ENCODE results near the gene HIGD1C.

Gene HIGD1C

GRCh38 chr12:50934371-50934851 lies 17.9 kb upstream of the HIGD1C start:
- H3K36me3 ChIP-seq (ENCODE audit: low read length), result peaks cover 11% of the 10 kb centered on the region; the same call in 1 of the 2 replicates
- H3K9me3 ChIP-seq (ENCODE audit: insufficient read depth, low read length), result peaks cover 17% of the 10 kb centered on the region; the same call in 1 of the 2 replicates
- H3K9ac ChIP-seq (ENCODE audit: low read length), result no peak overlapping the region
- no peaks in the 10 kb centered on the region for H4K20me1 ChIP-seq (ENCODE audit: low read depth, low read length)
- no peak overlapping the region for H2AFZ ChIP-seq (ENCODE audit: low read depth, low read length, severe bottlenecking)
- H3K79me2 ChIP-seq (ENCODE audit: insufficient read depth, low read length), result no peaks in the 10 kb centered on the region
- H3K4me3 ChIP-seq (ENCODE audit: insufficient read depth, low read length, poor library complexity, severe bottlenecking), result no peak overlapping the region
- H3K4me2 ChIP-seq (ENCODE audit: low read depth, low read length, poor library complexity, severe bottlenecking), result no peak overlapping the region
- TF ChIP-seq EZH2phosphoT487 (conservative IDR thresholded peaks at IDR 0.05; ENCODE audit: low read length), result no peak
- TF ChIP-seq, protein P1, sequence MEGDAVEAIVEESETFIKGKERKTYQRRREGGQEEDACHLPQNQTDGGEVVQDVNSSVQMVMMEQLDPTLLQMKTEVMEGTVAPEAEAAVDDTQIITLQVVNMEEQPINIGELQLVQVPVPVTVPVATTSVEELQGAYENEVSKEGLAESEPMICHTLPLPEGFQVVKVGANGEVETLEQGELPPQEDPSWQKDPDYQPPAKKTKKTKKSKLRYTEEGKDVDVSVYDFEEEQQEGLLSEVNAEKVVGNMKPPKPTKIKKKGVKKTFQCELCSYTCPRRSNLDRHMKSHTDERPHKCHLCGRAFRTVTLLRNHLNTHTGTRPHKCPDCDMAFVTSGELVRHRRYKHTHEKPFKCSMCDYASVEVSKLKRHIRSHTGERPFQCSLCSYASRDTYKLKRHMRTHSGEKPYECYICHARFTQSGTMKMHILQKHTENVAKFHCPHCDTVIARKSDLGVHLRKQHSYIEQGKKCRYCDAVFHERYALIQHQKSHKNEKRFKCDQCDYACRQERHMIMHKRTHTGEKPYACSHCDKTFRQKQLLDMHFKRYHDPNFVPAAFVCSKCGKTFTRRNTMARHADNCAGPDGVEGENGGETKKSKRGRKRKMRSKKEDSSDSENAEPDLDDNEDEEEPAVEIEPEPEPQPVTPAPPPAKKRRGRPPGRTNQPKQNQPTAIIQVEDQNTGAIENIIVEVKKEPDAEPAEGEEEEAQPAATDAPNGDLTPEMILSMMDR (IDR thresholded peaks at IDR 0.05; ENCODE audit: insufficient read depth, low read length, poor library complexity, severe bottlenecking), result no peak
- H3K27me3 ChIP-seq (ENCODE audit: low read length), result no peaks in the 10 kb centered on the region
- peaks cover 12% of the 10 kb centered on the region; the same call in 1 of the 2 replicates for H3F3A ChIP-seq (ENCODE audit: insufficient read depth)
- no peaks in the 10 kb centered on the region for H3K9me2 ChIP-seq (replicated peaks; ENCODE audit: insufficient read depth, low read length)
- no peak overlapping the region for H3K27ac ChIP-seq (ENCODE audit: low read depth, low read length)

DNA sequence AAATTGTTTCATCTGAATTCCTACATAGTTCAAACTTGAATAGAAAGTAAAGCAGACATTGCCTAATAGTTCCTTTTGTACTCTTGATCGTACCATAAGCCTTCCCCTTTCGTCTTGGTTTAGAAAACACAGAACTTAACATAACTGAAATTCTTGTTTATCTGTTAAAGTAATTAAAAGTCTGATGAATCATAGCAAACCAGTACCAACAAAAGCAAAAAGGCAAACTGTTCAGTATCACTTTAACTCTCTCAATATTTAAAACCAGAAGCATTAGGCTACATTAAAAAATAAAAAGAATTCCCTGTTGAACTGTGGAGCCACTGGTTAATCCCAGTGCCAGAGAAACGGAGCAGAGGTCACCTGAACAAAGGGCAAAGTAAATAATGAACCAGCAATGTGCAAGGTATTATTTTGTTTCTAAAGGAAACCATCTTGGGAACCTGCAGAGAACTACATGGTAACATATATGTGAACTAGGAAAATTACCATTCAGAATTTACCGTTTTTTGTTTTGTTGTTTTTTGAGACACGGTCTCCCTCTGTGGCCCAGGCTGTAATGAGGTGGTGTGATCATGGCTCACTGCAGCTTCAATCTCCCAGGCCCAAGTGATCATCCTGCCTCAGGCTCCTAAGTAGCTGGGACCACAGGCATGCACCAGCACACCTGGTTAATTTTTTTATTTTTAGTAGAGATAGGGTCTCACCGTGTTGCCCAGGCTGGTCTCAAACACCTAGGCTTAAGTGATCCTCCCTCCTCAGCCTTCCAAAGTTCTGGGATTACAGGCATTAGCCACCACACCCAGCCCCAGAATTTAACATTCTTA lies 17.1 kb upstream of the HIGD1C start:
- Histone ChIP-seq H3K79me2 (ENCODE audit: insufficient read depth, low read length) (no peaks in the 10 kb centered on the region), H3K4me3 (ENCODE audit: insufficient read depth, low read length, poor library complexity, severe bottlenecking) (no peak overlapping the region), H3K36me3 (ENCODE audit: low read length) (peaks cover 7% of the 10 kb centered on the region; the same call in 1 of the 2 replicates), H2AFZ (ENCODE audit: low read depth, low read length, severe bottlenecking) (no peak overlapping the region), H3K27ac (ENCODE audit: low read depth, low read length) (no peak overlapping the region), H3K9me2 (replicated peaks; ENCODE audit: insufficient read depth, low read length) (no peaks in the 10 kb centered on the region), H3K4me2 (ENCODE audit: low read depth, low read length, poor library complexity, severe bottlenecking) (no peak overlapping the region), H3K9ac (ENCODE audit: low read length) (no peak overlapping the region), H3K27me3 (ENCODE audit: low read length) (no peaks in the 10 kb centered on the region), H4K20me1 (ENCODE audit: low read depth, low read length) (no peaks in the 10 kb centered on the region), H3K9me3 (ENCODE audit: insufficient read depth, low read length) (peaks cover 17% of the 10 kb centered on the region; the same call in 1 of the 2 replicates), H3F3A (ENCODE audit: insufficient read depth) (peaks cover 7% of the 10 kb centered on the region; the same call in 1 of the 2 replicates)
- TF ChIP-seq, protein P1 (IDR thresholded peaks at IDR 0.05; ENCODE audit: insufficient read depth, low read length, poor library complexity, severe bottlenecking), result no peak
- TF ChIP-seq EZH2phosphoT487 (conservative IDR thresholded peaks at IDR 0.05; ENCODE audit: low read length), result no peak

DNA sequence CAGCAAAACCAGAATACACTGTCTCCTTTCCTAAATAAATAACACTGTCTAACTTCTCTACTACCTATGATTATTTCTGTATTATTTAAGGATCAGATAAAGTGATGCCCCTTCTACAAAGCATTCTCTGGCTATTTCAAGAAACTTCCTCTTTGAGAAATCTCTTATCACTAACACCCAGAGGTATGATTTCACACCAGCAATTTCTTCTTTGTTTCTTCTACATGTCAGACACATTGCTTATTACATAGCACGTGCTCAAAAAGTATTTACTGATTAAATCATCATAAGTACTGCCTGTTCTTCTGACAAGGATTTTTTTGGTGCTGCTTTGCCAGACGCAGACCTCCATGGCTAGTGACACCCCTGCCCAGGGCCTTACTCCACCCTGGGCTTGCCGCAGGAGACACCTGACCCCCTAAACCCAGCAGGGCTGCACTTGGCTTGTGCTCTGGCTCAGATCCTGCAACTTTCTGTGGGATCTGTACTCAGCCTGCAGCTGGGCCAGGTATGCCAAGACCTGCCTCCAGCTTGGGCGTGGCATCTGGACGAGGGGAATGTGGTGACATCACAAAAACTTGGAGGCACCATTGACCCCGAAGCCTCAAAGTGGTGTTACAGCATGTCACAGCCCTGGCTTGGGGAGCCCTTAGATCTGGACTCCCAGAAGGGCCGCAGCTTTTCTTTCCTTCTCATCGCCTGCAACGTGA lies 15.4 kb upstream of the HIGD1C start:
- TF ChIP-seq, protein P1 (IDR thresholded peaks at IDR 0.05; ENCODE audit: insufficient read depth, low read length, poor library complexity, severe bottlenecking), result no peak
- TF ChIP-seq EZH2phosphoT487 (conservative IDR thresholded peaks at IDR 0.05; ENCODE audit: low read length), result no peak
- no peak overlapping the region for H3K27ac ChIP-seq (ENCODE audit: low read depth, low read length)
- H4K20me1 ChIP-seq (ENCODE audit: low read depth, low read length), result no peaks in the 10 kb centered on the region
- H3F3A ChIP-seq (ENCODE audit: insufficient read depth), result peaks cover 7% of the 10 kb centered on the region; the same call in 1 of the 2 replicates
- H3K9ac ChIP-seq (ENCODE audit: low read length), result no peak overlapping the region
- H3K79me2 ChIP-seq (ENCODE audit: insufficient read depth, low read length), result no peaks in the 10 kb centered on the region
- peaks cover 17% of the 10 kb centered on the region; the same call in 1 of the 2 replicates for H3K9me3 ChIP-seq (ENCODE audit: insufficient read depth, low read length)
- H3K4me3 ChIP-seq (ENCODE audit: insufficient read depth, low read length, poor library complexity, severe bottlenecking), result no peak overlapping the region
- H3K27me3 ChIP-seq (ENCODE audit: low read length), result no peaks in the 10 kb centered on the region
- H3K36me3 ChIP-seq (ENCODE audit: low read length), result peaks cover 7% of the 10 kb centered on the region; the same call in 1 of the 2 replicates
- no peaks in the 10 kb centered on the region for H3K9me2 ChIP-seq (replicated peaks; ENCODE audit: insufficient read depth, low read length)
- no peak overlapping the region for H3K4me2 ChIP-seq (ENCODE audit: low read depth, low read length, poor library complexity, severe bottlenecking)
- H2AFZ ChIP-seq (ENCODE audit: low read depth, low read length, severe bottlenecking), result no peak overlapping the region

Data from SU-DHL-6 (cell line).